NCI-H1105 treated with DMSO at 0.1 percent for 48 hours (cell line): Measurements from ENCODE around the gene COL20A1.

Experiments
- DNase-seq: peaks from one replicate; lab custom pipeline; 2025; lab: John Stamatoyannopoulos, UW

COL20A1 gene

DNA sequence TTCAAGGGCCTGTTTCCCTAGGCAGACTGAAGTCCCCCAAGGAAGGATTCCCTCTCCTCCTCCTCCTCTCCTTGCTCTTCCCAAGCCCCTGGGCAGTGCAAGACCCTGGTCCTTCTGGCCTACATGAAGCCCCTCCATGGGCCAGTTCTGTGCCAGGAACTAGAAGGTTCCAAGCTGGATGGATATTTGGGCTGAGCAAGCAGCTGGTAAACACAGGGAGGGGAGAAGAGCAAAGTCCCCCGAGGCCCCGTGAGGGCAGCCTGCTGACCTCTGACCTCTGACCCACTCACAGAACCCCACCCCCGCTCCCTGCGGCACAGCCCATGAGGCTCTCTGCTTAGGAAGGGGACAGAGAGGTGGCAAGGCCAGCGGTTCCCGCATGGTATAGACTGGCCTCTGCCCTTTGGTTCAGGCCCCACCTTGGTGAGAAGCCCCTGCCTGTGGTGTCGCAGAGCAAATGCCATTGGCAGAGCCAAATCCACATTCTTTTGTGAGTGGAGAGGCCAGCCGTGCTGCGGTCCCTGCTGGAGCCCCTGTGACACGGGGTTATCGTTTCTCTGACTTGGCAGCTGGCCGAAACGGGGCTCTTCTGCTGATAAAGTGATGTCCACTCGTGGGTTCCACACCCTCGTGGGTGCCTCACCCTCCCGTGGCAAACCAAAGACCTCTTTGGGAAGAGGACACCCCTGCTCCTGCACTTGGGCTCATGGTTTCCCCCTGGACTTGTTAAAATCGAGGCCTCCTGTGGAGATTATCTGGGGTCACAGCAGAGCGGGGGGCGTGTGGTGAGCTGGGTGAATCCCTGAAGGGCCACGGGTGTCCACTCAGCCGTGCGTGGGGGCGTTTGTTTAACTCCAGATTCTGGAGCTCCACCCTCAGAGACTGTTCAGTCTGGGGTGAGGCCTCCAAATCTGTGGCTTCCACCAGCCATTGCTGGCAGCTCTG, 70.3 kb downstream of the COL20A1 start:
- DNase-seq: no peak

DNA sequence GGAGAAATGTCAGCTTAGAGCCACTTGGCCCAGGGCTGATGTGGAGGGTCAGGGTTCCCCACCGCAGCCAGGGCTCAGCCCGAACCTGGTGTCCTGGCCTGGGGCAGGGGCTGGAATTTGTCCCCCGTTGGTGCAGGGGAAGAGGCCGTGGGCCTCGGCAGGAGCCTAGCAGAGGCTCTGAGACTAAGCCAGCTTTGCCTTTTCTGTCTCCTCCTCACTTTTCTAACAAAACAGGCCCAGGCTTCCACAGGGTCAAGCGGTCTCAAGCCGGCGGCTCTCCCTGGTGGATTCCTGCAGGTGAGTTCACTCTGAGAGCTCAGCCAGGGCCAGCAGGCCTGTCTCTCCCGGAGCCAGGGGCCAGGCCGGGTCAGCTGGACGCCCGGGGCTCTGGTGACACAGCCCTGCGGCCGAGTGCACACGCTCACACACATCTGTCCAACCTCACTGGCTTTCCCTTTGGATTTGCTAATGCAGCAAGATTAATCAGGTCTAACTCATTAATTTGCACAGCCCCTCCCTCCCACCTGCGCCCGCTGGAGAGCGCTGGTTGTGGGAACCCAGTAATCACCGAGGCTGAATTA, 71.1 kb downstream of the COL20A1 start:
- no peak for DNase-seq

DNA sequence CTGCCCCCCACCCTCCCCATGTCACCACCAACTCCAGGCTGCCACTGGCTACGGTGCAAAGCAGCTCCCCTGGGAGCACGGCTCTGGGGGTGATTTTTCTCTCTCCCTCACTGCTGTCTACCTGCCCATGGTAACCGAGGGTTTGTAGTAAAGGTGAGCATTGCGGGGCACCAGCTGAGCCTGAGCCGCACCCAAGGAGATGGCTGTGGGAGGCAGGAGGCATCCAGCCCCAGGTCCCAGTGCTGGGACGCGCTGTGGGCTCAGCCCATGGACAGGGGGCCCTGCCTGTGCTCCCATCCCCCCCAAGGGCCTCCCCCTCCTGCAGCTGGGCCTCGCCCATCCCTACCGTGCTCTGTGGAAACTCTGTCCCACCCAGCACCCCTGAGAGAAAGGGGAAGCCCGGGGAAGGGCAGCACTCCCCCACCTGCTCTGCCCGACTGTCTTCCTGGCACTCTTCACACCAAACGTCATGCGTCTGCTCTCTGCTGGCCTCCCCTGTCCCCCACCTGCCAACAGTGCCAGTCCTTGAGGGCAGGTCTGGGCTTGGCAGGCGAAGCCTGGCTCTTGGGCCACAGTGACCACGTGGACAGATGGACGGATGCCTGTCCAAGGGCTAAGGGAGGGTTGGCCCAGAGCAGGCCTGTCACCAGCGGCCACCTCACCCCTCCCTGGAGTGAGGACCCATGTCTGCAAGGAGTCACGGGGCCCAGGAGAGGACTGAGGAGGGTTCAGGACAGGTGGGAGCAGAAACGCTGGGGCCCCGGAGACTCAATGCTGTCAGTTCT, 72.0 kb downstream of the COL20A1 start:
- DNase-seq: no peak

DNA sequence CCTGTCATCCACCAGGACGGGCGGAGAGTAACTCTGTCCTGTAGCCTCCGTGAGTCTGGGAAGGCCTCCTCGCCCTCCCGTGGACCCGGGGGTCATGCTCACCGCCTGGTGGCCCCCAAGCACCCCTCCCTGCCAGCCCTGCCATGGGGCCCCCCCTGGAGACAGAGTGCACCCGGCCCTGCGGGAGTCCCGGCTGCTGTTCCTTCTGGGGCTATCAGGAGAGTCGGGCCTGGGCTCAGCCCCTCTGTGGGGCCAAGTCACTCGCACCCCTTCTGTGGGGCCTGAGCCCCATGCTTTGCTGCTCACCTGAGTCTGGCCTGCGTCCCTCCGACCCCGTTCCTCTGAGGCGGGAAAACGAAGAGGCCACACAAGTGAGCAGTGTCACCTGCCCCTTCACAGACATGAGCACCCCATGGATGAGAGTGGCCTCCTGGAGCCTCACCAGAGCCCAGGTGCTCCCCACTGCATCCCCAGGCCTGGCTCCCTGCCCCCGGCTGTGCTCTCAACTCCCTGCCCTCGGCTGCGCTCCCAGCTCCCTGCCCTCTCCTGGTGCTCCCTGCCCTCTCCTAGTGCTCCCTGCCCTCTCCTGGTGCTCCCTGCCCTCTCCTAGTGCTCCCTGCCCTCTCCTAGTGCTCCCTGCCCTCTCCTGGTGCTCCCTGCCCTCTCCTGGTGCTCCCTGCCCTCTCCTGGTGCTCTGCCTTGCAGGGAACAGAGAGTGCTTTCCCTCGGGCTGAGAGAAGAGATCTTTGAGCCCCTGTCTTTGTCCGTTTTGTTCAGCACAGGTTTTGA, 72.8 kb downstream of the COL20A1 start:
- no peak for DNase-seq

DNA sequence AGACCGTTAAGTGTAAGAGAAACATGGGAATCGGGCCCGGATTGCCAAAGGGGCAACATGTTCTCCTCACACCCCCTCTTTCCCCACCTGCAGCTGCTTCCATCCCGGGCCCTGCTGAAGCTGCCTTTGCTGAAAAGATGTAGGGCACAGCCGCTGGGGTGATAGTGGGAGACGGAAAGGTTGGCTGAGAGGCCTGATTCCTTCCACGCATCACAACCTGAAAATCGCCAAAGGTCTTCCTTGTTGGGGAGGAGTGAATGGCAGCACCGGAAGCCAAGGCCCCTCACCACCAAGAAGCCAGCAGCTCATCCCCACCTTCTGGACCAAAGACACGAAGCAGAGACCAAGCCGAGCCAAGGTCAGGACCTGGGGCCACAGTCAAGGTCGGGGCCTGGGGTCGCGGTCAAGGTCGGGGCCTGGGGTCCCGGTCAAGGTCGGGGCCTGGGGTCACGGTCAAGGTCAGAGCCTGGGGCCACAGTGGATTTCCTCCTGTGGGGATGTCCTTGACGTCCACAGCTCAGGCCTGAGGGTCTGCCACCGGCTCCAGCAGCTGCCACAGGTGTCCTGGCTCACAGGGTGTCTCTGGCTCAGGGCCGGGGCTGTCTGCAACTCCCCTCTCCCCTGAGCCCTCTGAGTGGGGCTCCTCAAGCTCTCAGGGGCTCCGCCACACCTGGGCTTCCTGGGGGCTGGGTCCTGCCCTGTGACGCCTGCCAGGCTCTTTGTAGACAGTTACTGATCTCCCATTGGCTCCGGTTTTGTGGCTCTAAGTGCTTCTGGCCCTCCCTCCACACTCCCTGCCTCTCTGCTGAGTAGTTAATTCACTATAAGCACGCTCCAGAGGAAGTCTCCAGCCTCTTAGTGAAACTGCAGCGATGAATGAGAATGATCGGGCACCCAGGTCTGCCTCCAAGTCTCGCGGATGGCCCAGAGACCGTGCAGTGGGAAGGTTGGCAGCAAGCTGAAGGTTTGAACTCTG, 73.7 kb downstream of the COL20A1 start:
- peak; percentile 42 for DNase-seq

DNA sequence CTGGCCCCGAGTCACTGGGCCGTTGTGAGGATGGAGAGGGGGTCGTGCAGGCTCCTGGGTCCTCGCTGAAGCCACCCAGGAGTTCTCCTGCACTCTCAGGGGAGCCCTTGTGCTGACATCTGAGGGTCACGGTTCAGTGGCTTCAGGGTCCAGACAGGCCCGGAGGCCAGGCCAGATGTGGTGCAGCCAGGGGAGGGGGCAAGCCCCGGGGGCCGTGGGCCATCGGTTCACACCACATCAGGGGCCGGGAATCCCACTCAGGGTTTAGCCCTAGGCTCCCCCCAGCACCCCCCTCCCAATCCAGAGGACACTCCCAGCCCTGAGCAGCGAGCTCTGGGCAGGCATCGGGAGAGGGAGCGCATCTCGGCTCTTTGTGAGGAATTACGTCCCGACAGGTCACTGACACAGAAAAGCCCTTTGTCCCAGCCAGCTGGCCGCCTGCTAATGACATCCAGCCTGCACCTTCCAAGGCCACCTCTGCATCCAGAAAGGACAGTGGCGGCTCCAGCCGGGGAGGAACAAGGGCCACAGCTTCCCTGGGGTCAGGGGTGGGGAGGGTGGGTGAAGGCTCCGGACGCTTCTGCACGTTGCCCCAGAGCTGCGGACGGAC, 74.6 kb downstream of the COL20A1 start:
- no peak for DNase-seq

DNA sequence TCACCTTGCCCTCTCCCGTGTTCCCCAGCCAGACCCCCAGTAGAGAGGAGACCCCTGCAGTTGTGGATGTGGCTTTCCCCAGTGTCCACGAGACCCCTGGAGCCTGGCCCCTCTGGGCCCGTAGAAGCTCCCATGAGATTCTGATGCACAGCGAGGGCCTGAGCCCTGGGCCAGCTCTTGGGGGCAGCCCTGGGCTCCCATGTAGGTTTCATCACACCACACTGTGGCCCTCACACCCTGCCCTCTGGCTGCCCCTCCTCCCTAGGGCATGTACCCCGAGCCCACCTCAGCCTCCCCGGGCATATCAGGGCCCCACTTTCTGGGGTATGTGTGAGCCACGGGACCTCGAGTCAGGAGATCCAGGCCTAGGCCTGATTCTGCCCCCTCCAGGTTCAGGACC, 75.2 kb downstream of the COL20A1 start:
- no peak for DNase-seq

DNA sequence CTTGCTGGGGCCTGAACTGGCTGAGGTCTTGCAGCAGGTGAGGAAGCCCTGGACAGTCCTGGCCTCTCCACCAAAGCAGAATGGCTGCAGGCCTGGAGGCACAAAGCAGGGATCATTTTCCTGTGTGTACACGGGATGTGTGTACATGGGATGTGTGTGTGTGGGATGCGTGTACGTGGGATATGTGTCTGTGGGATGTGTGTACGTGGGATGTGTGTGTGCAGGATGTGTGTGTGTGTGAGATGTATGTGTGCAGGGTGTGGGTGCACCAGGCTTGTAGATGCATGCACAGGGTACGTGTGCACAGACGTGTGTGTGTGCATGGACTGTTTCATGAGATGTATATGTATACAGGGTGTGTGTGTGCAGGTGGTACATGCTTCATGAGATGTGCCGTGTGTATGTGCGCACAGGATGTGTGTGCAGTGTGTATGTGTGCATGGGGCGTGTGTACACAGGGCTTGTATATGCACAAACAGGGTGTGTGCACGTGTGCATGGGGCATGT, 76.1 kb downstream of the COL20A1 start:
- DNase-seq: no peak

DNA sequence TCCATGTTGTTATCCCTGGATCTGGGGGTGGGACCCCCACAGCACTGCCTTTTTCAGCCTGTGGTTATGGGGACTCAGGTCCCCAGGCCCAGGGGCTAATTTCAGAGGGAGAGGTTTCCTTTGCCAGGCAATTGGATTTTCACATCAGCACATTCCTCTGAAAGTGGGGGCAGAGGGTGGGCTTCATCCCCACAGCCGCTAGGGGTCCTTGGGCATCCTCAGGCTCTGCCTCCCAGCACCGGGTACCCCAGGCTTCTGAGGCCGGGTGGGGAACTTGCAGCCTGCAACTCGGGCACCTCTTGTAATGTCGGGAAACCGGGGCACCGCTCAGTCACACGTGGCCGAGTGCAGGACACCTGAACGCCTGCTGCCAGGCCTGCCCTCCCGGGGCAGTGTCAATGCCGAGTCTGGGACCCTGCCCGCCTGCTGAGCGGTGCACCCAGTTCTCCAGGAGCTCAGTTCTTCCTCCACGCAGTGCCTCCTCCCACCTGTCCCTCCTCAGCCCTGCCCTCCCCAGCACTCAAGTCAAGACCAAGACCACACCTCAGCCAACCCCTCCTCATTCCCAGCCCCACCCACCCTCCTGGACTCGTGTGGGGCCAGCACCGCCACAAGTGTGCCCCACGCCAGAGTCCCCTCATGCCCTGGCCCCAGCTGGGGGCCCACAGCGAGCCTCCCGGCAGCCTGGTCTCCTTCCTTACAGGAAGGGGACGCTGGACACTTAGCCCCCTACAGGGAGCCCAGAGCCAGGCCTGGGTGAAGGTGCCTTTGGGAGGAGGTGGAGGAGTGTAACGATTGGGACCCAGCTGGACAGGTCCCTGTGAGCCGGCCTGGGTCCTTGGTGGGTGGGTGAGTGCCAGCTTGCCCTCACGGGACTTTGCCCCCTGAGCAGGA, 77.0 kb downstream of the COL20A1 start:
- no peak for DNase-seq

DNA sequence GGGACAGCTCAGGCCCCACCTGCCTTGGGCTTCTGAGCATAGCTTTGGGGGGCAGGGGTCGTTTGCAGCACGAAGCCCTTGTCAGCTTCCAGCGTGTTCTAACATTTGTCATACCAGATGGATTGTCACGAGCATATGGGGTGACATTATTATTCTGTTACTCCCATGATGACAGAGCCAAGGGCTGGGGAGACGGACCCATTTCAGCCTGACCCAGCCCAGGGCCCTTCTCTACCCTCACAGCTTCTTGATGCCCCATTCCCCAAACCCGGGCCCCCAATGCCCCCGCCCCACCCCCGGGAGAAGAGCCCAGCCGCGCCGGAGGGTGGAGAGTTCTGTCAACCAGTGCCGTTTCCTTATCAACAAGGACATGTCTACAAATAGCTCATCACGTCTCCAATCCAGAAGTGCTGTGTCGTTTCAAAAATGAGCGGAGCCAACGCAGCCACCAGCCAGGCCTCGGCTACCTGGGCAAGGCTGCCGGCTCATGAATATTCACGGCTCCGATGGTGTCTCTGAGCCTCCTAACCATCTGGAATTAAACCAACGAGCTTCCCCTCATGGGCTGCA, 77.7 kb downstream of the COL20A1 start:
- no peak for DNase-seq

DNA sequence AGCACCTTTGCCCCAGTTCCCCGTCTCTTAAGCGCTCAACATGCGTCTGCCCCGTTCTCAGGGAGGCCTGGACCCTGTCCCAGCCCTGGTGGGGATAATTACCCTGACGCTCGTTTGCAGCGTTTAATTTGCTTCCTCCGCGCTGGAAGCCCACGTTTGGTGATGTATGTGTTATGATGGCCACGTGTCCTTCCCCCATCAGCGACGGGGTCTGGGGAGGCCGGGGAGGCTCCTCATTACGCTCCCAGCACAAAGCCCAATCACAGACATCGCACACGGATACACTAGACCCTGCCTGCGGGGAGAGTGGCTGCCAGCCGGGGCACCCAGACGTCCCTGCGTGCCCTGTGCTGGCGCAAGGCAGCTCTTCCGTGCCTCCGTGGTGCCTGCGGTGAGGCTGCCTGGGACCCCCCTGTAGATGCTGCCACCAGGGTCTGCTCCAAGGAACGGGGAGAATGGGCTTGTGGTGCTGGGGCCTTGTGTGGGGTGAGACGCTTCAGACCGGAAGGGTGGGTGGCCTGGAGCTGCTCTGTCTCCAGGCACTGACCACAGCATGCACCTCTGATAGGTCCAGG, 78.4 kb downstream of the COL20A1 start:
- no peak for DNase-seq

DNA sequence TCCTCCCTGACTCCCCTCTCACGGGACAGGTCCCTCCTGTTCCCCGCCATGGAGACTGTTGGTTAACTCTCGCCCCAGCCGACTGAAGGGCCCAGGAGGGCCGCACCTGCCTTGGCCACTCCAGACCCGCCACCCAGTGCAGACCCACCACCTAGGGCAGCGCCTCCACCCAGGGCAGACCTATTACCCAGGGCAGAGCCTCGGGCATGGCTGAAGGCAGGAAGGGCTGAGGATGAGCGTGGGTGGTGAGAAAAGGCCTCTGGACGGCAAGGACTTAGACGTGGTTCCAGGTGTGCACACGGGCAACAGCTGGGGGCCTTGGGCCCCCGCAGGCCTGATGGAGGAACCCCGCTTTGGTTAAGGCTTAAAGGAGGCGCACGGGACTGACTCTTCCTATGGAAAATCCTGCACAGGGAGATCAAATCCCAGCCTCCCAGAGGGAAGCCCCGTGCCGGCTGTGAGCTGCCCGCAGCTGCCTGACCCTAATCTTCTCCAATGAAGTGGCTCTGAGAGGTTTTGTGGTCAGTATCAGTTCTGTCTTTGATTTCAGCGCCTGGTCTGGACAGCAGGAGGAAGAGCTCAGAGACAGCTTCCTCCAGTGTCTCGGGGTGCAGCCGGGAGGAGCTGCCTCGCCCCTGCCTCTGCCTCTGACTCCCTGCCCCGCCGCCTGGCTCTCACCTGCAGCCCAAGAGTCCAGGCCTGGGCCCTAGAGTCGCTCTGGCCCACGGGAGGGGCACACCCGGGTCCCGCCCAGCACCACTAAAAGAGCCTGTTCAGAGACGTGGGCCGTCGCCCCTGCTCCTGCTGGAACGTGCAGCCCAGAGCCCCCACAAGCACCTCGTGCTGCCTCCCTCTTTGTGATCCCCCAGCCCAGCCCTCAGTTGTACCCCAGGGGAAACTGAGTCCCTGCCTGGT, 80.2 kb downstream of the COL20A1 start:
- DNase-seq: no peak

DNA sequence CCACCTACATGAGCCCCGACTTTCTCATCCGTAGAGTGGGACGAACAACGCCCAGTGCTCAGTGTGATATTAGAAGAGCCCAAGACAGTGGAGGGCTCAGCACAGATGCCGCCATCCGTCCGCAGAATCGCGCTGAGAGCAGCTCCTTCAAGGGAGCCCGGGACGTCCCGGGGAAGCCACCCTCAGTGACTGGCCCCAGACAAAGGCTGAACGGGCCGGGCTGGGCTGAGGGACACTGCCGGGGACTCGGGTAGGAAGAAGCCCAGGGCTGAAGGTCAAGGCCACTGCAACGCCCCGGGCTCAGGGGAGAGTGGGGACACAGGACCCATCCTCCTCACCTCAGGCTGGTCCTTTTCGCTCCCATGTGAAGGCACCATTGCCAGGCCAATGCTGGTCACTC, 81.0 kb downstream of the COL20A1 start:
- DNase-seq: no peak

DNA sequence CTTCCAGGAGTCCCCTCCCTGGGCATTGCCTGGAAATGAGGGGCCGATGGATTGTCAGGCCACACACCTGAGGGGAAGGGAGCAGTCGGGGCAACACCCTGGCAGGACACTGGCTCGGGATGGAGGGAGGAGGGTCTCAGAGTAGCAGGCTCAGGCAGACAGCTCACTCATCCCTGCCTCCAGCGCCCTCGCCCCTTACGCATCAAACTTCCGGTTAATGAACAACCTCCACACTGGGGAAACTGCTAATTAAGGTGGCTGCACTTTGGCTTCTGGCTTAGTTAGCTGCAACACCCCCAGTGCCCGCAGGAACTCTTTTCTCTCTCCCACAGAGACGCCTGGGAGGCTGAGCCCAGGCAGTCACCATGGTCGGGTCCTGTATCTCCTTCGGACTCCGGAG, 81.5 kb downstream of the COL20A1 start:
- DNase-seq: no peak

DNA sequence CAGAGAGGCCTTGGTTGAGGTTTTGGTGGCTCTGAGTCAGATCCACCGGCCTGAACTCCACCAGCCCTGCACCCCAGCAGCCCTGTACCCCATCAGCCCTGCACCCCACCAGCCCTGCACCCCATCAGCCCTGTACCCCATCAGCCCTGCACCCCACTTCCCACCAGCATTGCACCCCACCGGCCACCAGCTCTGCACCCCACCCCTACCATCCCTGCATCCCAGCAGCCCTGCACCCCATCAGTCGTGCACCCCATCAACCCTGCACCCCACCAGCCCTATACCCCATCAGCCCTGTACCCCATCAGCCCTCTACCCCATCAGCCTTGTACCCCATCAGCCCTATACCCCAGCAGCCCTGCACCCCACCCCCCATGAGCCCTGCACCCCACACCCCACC, 82.5 kb downstream of the COL20A1 start:
- DNase-seq: no peak

DNA sequence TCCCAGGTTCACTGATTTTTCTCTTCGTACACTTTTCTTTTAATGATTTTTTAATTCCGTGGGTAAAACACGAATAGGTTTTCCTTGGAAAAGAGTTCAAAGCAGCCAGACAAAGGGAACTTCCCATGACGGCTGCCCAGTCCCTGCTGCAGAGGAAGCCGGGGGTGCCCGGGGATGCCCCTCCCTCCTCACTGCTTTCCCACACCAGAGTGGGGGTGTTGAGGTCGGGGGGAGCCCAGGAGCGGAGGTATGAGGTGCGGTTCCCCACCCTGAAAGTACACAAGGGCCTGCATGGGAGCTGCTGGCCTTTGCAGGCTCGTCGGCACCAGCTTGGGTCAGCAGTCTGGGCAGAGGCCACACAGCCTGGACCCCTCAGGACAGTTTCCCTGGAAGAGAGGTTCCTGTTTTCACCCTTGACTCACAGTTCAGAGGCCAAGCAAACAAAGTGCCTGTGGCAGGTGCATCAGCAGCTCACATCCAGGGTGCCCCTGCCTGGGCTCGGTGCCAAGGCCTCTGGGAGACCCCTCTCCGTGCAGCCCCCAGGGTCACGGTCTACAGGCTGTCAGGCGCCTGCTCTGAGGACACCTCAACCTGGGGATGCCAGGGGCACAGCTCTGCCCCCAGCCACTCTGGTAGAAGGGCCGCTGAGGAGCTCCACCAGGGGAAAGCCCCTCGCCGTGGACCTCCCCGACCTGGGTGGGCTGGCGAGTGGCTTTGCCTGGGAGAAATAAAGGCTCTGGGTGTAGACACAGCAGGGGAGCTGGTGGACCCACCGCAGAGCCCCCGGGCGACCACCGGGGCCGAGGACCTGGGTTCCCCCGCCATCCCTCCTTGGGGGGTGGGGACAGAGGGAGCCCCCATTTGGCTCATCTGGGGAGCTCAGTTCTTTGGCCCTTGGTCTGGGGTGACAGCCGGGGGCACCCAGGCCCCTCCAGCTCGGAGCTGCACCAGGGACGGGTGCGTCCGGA, 83.6 kb downstream of the COL20A1 start:
- no peak for DNase-seq
